ENCODE results near the gene OR2A7. TPM values are rescaled to one million over a fixed set of nuclear protein-coding genes. Genes with fewer than 3 reads are reported as not detected.
A peak's percentile ranks its signal among the peaks of the same experiment; 100 is the strongest.
"Not testable (repeated sequence)": the region's sequence is repeated elsewhere in the genome, so short reads cannot be mapped to it uniquely, and the experiment has no call there.

The OR2A7 gene
- total and polyA plus RNA-seq, 3 experiments from 2014 or later = 0.45 to 1.7 (median 1.1) TPM

- H3K36me3 Mint-ChIP-seq; H3K27ac Mint-ChIP-seq; H3K36me3 ChIP-seq (ENCODE audit: insufficient read depth, low read length); H3K9me3 ChIP-seq (ENCODE audit: low read length); H3K27me3 ChIP-seq (ENCODE audit: insufficient read depth, low read length, poor library complexity, severe bottlenecking); H3K4me1 ChIP-seq (ENCODE audit: insufficient read depth, low read length); CTCF ChIA-PET; H3K4me1 Mint-ChIP-seq; H3K9me3 Mint-ChIP-seq; POLR2A ChIA-PET; H3K4me3 ChIP-seq (ENCODE audit: low read length); H3K27me3 Mint-ChIP-seq; H3K27ac ChIP-seq (ENCODE audit: low read depth, low read length): not testable (repeated sequence)
- peak overlapping the region in 1 of 7 donors; percentile 50 for H3K4me3 Mint-ChIP-seq
- peak in 1 of 5 donors; percentile 11 for DNase-seq
Measured at GRCh38 chr7:144292384-144293161, 28.0 kb upstream of the OR2A7 start.

GRCh38 chr7:144291607-144292006, 27.0 kb upstream of the OR2A7 start:
- H3K27ac ChIP-seq (ENCODE audit: low read depth, low read length); H3K27me3 ChIP-seq (ENCODE audit: insufficient read depth, low read length, poor library complexity, severe bottlenecking); CTCF ChIA-PET; H3K36me3 ChIP-seq (ENCODE audit: insufficient read depth, low read length); POLR2A ChIA-PET; H3K9me3 Mint-ChIP-seq; H3K4me1 ChIP-seq (ENCODE audit: insufficient read depth, low read length); H3K27ac Mint-ChIP-seq; H3K4me3 Mint-ChIP-seq; H3K4me1 Mint-ChIP-seq; H3K27me3 Mint-ChIP-seq; H3K4me3 ChIP-seq (ENCODE audit: low read length); H3K9me3 ChIP-seq (ENCODE audit: low read length); H3K36me3 Mint-ChIP-seq: not testable (repeated sequence)
- peak in 1 of 5 donors; percentile 8 for DNase-seq

- CTCF ChIA-PET, POLR2A ChIA-PET, H3K4me3 Mint-ChIP-seq: not testable (repeated sequence)
Measured at GRCh38 chr7:144287171-144287784, 22.7 kb upstream of the OR2A7 start.

GRCh38 chr7:144283716-144284115, 19.1 kb upstream of the OR2A7 start:
- POLR2A ChIA-PET; DNase-seq; H3K36me3 Mint-ChIP-seq; H3K9me3 Mint-ChIP-seq; CTCF ChIA-PET; H3K36me3 ChIP-seq (ENCODE audit: insufficient read depth, low read length); H3K4me3 ChIP-seq (ENCODE audit: low read length); H3K27ac Mint-ChIP-seq; H3K4me1 Mint-ChIP-seq; H3K27me3 ChIP-seq (ENCODE audit: insufficient read depth, low read length, poor library complexity, severe bottlenecking); H3K27me3 Mint-ChIP-seq; H3K27ac ChIP-seq (ENCODE audit: low read depth, low read length); H3K9me3 ChIP-seq (ENCODE audit: low read length); H3K4me3 Mint-ChIP-seq; H3K4me1 ChIP-seq (ENCODE audit: insufficient read depth, low read length): not testable (repeated sequence)

More at GRCh38 chr7:144287171-144287784, 22.7 kb upstream of the OR2A7 start:
- not testable (repeated sequence) for H3K4me1 ChIP-seq (ENCODE audit: insufficient read depth, low read length); H3K36me3 Mint-ChIP-seq; H3K27me3 ChIP-seq (ENCODE audit: insufficient read depth, low read length, poor library complexity, severe bottlenecking); H3K27me3 Mint-ChIP-seq; H3K4me3 ChIP-seq (ENCODE audit: low read length); DNase-seq; H3K36me3 ChIP-seq (ENCODE audit: insufficient read depth, low read length); H3K27ac ChIP-seq (ENCODE audit: low read depth, low read length); H3K9me3 ChIP-seq (ENCODE audit: low read length); H3K27ac Mint-ChIP-seq; H3K9me3 Mint-ChIP-seq; H3K4me1 Mint-ChIP-seq

- H3K27ac ChIP-seq (ENCODE audit: low read depth, low read length); H3K27me3 ChIP-seq (ENCODE audit: insufficient read depth, low read length, poor library complexity, severe bottlenecking); H3K27ac Mint-ChIP-seq; H3K4me1 ChIP-seq (ENCODE audit: insufficient read depth, low read length); H3K4me1 Mint-ChIP-seq; H3K4me3 Mint-ChIP-seq; H3K27me3 Mint-ChIP-seq; H3K36me3 Mint-ChIP-seq; H3K4me3 ChIP-seq (ENCODE audit: low read length); CTCF ChIA-PET; POLR2A ChIA-PET; DNase-seq; H3K9me3 Mint-ChIP-seq; H3K9me3 ChIP-seq (ENCODE audit: low read length); H3K36me3 ChIP-seq (ENCODE audit: insufficient read depth, low read length): not testable (repeated sequence)
Measured at GRCh38 chr7:144282490-144282889, 17.9 kb upstream of the OR2A7 start.

GRCh38 chr7:144281981-144282380, 17.4 kb upstream of the OR2A7 start:
- H3K27me3 ChIP-seq (ENCODE audit: insufficient read depth, low read length, poor library complexity, severe bottlenecking); H3K9me3 ChIP-seq (ENCODE audit: low read length); H3K27ac ChIP-seq (ENCODE audit: low read depth, low read length); H3K4me3 Mint-ChIP-seq; H3K36me3 ChIP-seq (ENCODE audit: insufficient read depth, low read length); H3K9me3 Mint-ChIP-seq; CTCF ChIA-PET; H3K27ac Mint-ChIP-seq; H3K36me3 Mint-ChIP-seq; H3K4me1 ChIP-seq (ENCODE audit: insufficient read depth, low read length); H3K4me3 ChIP-seq (ENCODE audit: low read length); H3K4me1 Mint-ChIP-seq; H3K27me3 Mint-ChIP-seq; DNase-seq; POLR2A ChIA-PET: not testable (repeated sequence)

GRCh38 chr7:144280010-144280409, 15.4 kb upstream of the OR2A7 start:
- H3K36me3 Mint-ChIP-seq; H3K27ac ChIP-seq (ENCODE audit: low read depth, low read length); DNase-seq; POLR2A ChIA-PET; H3K36me3 ChIP-seq (ENCODE audit: insufficient read depth, low read length); CTCF ChIA-PET; H3K9me3 Mint-ChIP-seq; H3K4me3 ChIP-seq (ENCODE audit: low read length); H3K27me3 Mint-ChIP-seq; H3K27me3 ChIP-seq (ENCODE audit: insufficient read depth, low read length, poor library complexity, severe bottlenecking); H3K4me3 Mint-ChIP-seq; H3K9me3 ChIP-seq (ENCODE audit: low read length); H3K4me1 ChIP-seq (ENCODE audit: insufficient read depth, low read length); H3K4me1 Mint-ChIP-seq; H3K27ac Mint-ChIP-seq: not testable (repeated sequence)

- H3K36me3 ChIP-seq (ENCODE audit: insufficient read depth, low read length); POLR2A ChIA-PET; H3K27me3 Mint-ChIP-seq; H3K36me3 Mint-ChIP-seq; H3K9me3 ChIP-seq (ENCODE audit: low read length); H3K4me3 ChIP-seq (ENCODE audit: low read length); H3K4me1 Mint-ChIP-seq; H3K9me3 Mint-ChIP-seq; H3K27ac ChIP-seq (ENCODE audit: low read depth, low read length); H3K4me1 ChIP-seq (ENCODE audit: insufficient read depth, low read length); CTCF ChIA-PET; DNase-seq; H3K27me3 ChIP-seq (ENCODE audit: insufficient read depth, low read length, poor library complexity, severe bottlenecking); H3K27ac Mint-ChIP-seq; H3K4me3 Mint-ChIP-seq: not testable (repeated sequence)
Measured at GRCh38 chr7:144275281-144275680, 10.7 kb upstream of the OR2A7 start.

- H3K36me3 Mint-ChIP-seq; H3K9me3 Mint-ChIP-seq; H3K4me1 ChIP-seq (ENCODE audit: insufficient read depth, low read length); CTCF ChIA-PET; H3K36me3 ChIP-seq (ENCODE audit: insufficient read depth, low read length); H3K9me3 ChIP-seq (ENCODE audit: low read length); H3K27me3 ChIP-seq (ENCODE audit: insufficient read depth, low read length, poor library complexity, severe bottlenecking); H3K27me3 Mint-ChIP-seq; DNase-seq; H3K4me3 Mint-ChIP-seq; H3K4me3 ChIP-seq (ENCODE audit: low read length); POLR2A ChIA-PET; H3K27ac Mint-ChIP-seq; H3K27ac ChIP-seq (ENCODE audit: low read depth, low read length); H3K4me1 Mint-ChIP-seq: not testable (repeated sequence)
Measured at GRCh38 chr7:144269188-144269587, 4.6 kb upstream of the OR2A7 start, which contains the start of gene CTAGE8. CTAGE8 (minus strand) TSS chr7:144269288; CDS start chr7:144269250, 38 bp downstream.

Data from CD8-positive, alpha-beta memory T cell (primary cell).